ENCODE measurements around the gene KDM8. TPM values are rescaled to one million over a fixed set of nuclear protein-coding genes. Genes with fewer than 3 reads are reported as not detected.
"Not testable (repeated sequence)": the region's sequence is repeated elsewhere in the genome, so short reads cannot be mapped to it uniquely, and the experiment has no call there.

Gene KDM8
- total and polyA plus RNA-seq, 4 experiments from 2014 or later = 4.8 to 31.0 (median 18.4) TPM

- H3K27me3 Mint-ChIP-seq; H3K4me3 ChIP-seq (ENCODE audit: low read length in 2 of 2); intact Hi-C loops (cut with micrococcal nuclease); H3K4me3 Mint-ChIP-seq; H3K27me3 ChIP-seq (ENCODE audit: insufficient read depth, low read length); H3K9me3 Mint-ChIP-seq; DNase-seq; H3K27ac ChIP-seq (ENCODE audit: low read depth, low read length); H3K9me3 ChIP-seq (ENCODE audit: control insufficient read depth in 1 of 2, low read length in 2 of 2); H3K36me3 ChIP-seq (ENCODE audit: insufficient read depth, low read length): not testable (repeated sequence)
- peaks cover 33% of the 10 kb centered on the region for H3K4me1 ChIP-seq (ENCODE audit: insufficient read depth, low read length)
- Mint-ChIP-seq H3K36me3 (peaks cover 27 to 37% of the 10 kb centered on the region in 2 donors), H3K4me1 (peaks cover 33 to 62% (median 53%) of the 10 kb centered on the region in 4 donors), H3K27ac (peak overlapping the region in 4 of 7 donors; percentile 18 to 43 (median 32))
- POLR2A ChIA-PET (ENCODE audit: partially characterized antibody) = interaction anchor here (0.9 to 4.3 kb wide), 3 partner anchors 11 to 46 kb away, joined by 3 to 26 read pairs (median 5); no protein-coding TSS in a partner anchor
- CTCF ChIA-PET (ENCODE audit: partially characterized antibody) = interaction anchor here (0.9 to 3.7 kb wide), 2 partner anchors 13 to 26 kb away, joined by 4 to 15 read pairs; no protein-coding TSS in a partner anchor
Observed at GRCh38 chr16:27248886-27249285, 45.6 kb downstream of the KDM8 start.

- POLR2A ChIA-PET (ENCODE audit: partially characterized antibody) = interaction anchor here (1.3 to 4.3 kb wide), 2 partner anchors 9 to 16 kb away, joined by 3 to 26 read pairs; no protein-coding TSS in a partner anchor
- H3K4me3 Mint-ChIP-seq = peak overlapping the region in 1 of 8 donors; percentile 31
Observed at GRCh38 chr16:27251541-27252205, 48.3 kb downstream of the KDM8 start.

GRCh38 chr16:27252206-27252585 is 48.9 kb downstream of the KDM8 start:
- ChIA-PET POLR2A (ENCODE audit: partially characterized antibody) (interaction anchor here (1.3 to 6.5 kb wide), 3 partner anchors 8 to 16 kb away, joined by 3 to 47 read pairs (median 26); no protein-coding TSS in a partner anchor), CTCF (ENCODE audit: partially characterized antibody) (interaction anchor here (3.7 kb wide), 1 partner anchor 17 kb away, joined by 15 read pairs; no protein-coding TSS in a partner anchor)
- H3K27me3 ChIP-seq (ENCODE audit: insufficient read depth, low read length) = no peaks in the 10 kb centered on the region
- intact Hi-C loops (cut with micrococcal nuclease) = no loop called here
- no peaks in the 10 kb centered on the region for H3K9me3 ChIP-seq (ENCODE audit: control insufficient read depth in 1 of 2, low read length in 2 of 2)
- H3K27me3 Mint-ChIP-seq = no peaks in the 10 kb centered on the region
- peaks cover 18% of the 10 kb centered on the region for H3K36me3 ChIP-seq (ENCODE audit: insufficient read depth, low read length)
- no peaks in the 10 kb centered on the region for H3K9me3 Mint-ChIP-seq
- DNase-seq = no peak
- H3K4me3 Mint-ChIP-seq = peak overlapping the region in 2 of 8 donors; percentile 31 to 52
- H3K4me1 Mint-ChIP-seq = peaks cover 31 to 54% (median 49%) of the 10 kb centered on the region in 4 donors
- peaks cover 23% of the 10 kb centered on the region for H3K4me1 ChIP-seq (ENCODE audit: insufficient read depth, low read length)
- peak overlapping the region in 2 of 7 donors; percentile 7 to 10 for H3K27ac Mint-ChIP-seq
- H3K36me3 Mint-ChIP-seq = peaks cover 44 to 52% of the 10 kb centered on the region in 2 donors
- no peak overlapping the region for H3K27ac ChIP-seq (ENCODE audit: low read depth, low read length)
- H3K4me3 ChIP-seq (ENCODE audit: low read length in 2 of 2) = no peak overlapping the region

More at GRCh38 chr16:27251541-27252205, 48.3 kb downstream of the KDM8 start:
- intact Hi-C loops (cut with micrococcal nuclease) = no loop called here
- Mint-ChIP-seq H3K4me1 (peaks cover 34 to 59% (median 51%) of the 10 kb centered on the region in 4 donors), H3K27ac (peak overlapping the region in 2 of 7 donors; percentile 7 to 56), H3K27me3 (no peaks in the 10 kb centered on the region), H3K9me3 (no peaks in the 10 kb centered on the region), H3K36me3 (peaks cover 41 to 50% of the 10 kb centered on the region in 2 donors)
- Histone ChIP-seq H3K9me3 (ENCODE audit: control insufficient read depth in 1 of 2, low read length in 2 of 2) (no peaks in the 10 kb centered on the region), H3K27ac (ENCODE audit: low read depth, low read length) (no peak overlapping the region), H3K4me3 (ENCODE audit: low read length in 2 of 2) (no peak overlapping the region), H3K27me3 (ENCODE audit: insufficient read depth, low read length) (no peaks in the 10 kb centered on the region), H3K36me3 (ENCODE audit: insufficient read depth, low read length) (peaks cover 14% of the 10 kb centered on the region), H3K4me1 (ENCODE audit: insufficient read depth, low read length) (peaks cover 25% of the 10 kb centered on the region)
- CTCF ChIA-PET (ENCODE audit: partially characterized antibody) = interaction anchor here (2.2 to 3.7 kb wide), 2 partner anchors 16 to 64 kb away, joined by 5 to 15 read pairs; no protein-coding TSS in a partner anchor
- no peak for DNase-seq

- Histone ChIP-seq H3K4me1 (ENCODE audit: insufficient read depth, low read length) (peaks cover 23% of the 10 kb centered on the region), H3K9me3 (ENCODE audit: control insufficient read depth in 1 of 2, low read length in 2 of 2) (no peaks in the 10 kb centered on the region), H3K36me3 (ENCODE audit: insufficient read depth, low read length) (peaks cover 23% of the 10 kb centered on the region), H3K4me3 (ENCODE audit: low read length in 2 of 2) (no peak overlapping the region), H3K27me3 (ENCODE audit: insufficient read depth, low read length) (no peaks in the 10 kb centered on the region), H3K27ac (ENCODE audit: low read depth, low read length) (no peak overlapping the region)
- Mint-ChIP-seq H3K36me3 (peaks cover 50% of the 10 kb centered on the region in 2 donors), H3K4me3 (peak overlapping the region in 5 of 8 donors; percentile 17 to 63 (median 50)), H3K27me3 (no peaks in the 10 kb centered on the region), H3K27ac (peak overlapping the region in 4 of 7 donors; percentile 30 to 68 (median 60)), H3K4me1 (peaks cover 34 to 54% (median 46%) of the 10 kb centered on the region in 4 donors), H3K9me3 (no peaks in the 10 kb centered on the region)
- no peak for DNase-seq
- POLR2A ChIA-PET (ENCODE audit: partially characterized antibody) = interaction anchor here (6.5 kb wide), 1 partner anchor 17 kb away, joined by 47 read pairs; no protein-coding TSS in a partner anchor
- intact Hi-C loops (cut with micrococcal nuclease) = no loop called here
- CTCF ChIA-PET (ENCODE audit: partially characterized antibody) = no interaction called here
Observed at GRCh38 chr16:27253526-27253930, 50.2 kb downstream of the KDM8 start.

GRCh38 chr16:27254262-27254811 is 51.0 kb downstream of the KDM8 start:
- H3K9me3 Mint-ChIP-seq = no peaks in the 10 kb centered on the region
- peaks cover 49 to 51% of the 10 kb centered on the region in 2 donors for H3K36me3 Mint-ChIP-seq
- no peak overlapping the region for H3K27ac ChIP-seq (ENCODE audit: low read depth, low read length)

GRCh38 chr16:27256861-27257260 is 53.5 kb downstream of the KDM8 start:
- CTCF ChIA-PET (ENCODE audit: partially characterized antibody) = interaction anchor here (0.7 to 1.6 kb wide), 2 partner anchors 23 to 59 kb away, joined by 3 read pairs; no protein-coding TSS in a partner anchor
- DNase-seq = no peak
- Histone ChIP-seq H3K4me1 (ENCODE audit: insufficient read depth, low read length) (peaks cover 23% of the 10 kb centered on the region), H3K4me3 (ENCODE audit: low read length in 2 of 2) (no peak overlapping the region), H3K27ac (ENCODE audit: low read depth, low read length) (no peak overlapping the region), H3K9me3 (ENCODE audit: control insufficient read depth in 1 of 2, low read length in 2 of 2) (no peaks in the 10 kb centered on the region), H3K36me3 (ENCODE audit: insufficient read depth, low read length) (peaks cover 23% of the 10 kb centered on the region), H3K27me3 (ENCODE audit: insufficient read depth, low read length) (no peaks in the 10 kb centered on the region)
- H3K27ac Mint-ChIP-seq = peak overlapping the region in 1 of 7 donors; percentile 48
- no peaks in the 10 kb centered on the region for H3K9me3 Mint-ChIP-seq
- H3K4me1 Mint-ChIP-seq = peaks cover 36 to 66% (median 51%) of the 10 kb centered on the region in 4 donors
- intact Hi-C loops (cut with micrococcal nuclease) = no loop called here
- POLR2A ChIA-PET (ENCODE audit: partially characterized antibody) = interaction anchor here (6.5 kb wide), 1 partner anchor 20 kb away, joined by 47 read pairs; no protein-coding TSS in a partner anchor
- H3K4me3 Mint-ChIP-seq = no peak overlapping the region
- no peaks in the 10 kb centered on the region for H3K27me3 Mint-ChIP-seq
- H3K36me3 Mint-ChIP-seq = peaks cover 34 to 48% of the 10 kb centered on the region in 2 donors

More at GRCh38 chr16:27254262-27254811, 51.0 kb downstream of the KDM8 start:
- Mint-ChIP-seq H3K4me1 (peaks cover 36 to 59% (median 49%) of the 10 kb centered on the region in 4 donors), H3K27me3 (no peaks in the 10 kb centered on the region), H3K27ac (peak overlapping the region in 5 of 7 donors; percentile 2 to 88 (median 30)), H3K4me3 (peak overlapping the region in 5 of 8 donors; percentile 42 to 71 (median 51))
- H3K4me1 ChIP-seq (ENCODE audit: insufficient read depth, low read length) = peaks cover 23% of the 10 kb centered on the region
- DNase-seq = no peak
- H3K27me3 ChIP-seq (ENCODE audit: insufficient read depth, low read length) = no peaks in the 10 kb centered on the region
- no peak overlapping the region for H3K4me3 ChIP-seq (ENCODE audit: low read length in 2 of 2)
- ChIA-PET CTCF (ENCODE audit: partially characterized antibody) (interaction anchor here (0.7 to 1.6 kb wide), 3 partner anchors 20 to 66 kb away, joined by 3 to 8 read pairs (median 3); no protein-coding TSS in a partner anchor), POLR2A (ENCODE audit: partially characterized antibody) (interaction anchor here (0.9 to 6.5 kb wide), 4 partner anchors 14 to 51 kb away, joined by 3 to 47 read pairs (median 4); partner anchors contain the start of genes KDM8 and NSMCE1)
- H3K9me3 ChIP-seq (ENCODE audit: control insufficient read depth in 1 of 2, low read length in 2 of 2) = no peaks in the 10 kb centered on the region
- intact Hi-C loops (cut with micrococcal nuclease) = no loop called here
- H3K36me3 ChIP-seq (ENCODE audit: insufficient read depth, low read length) = peaks cover 23% of the 10 kb centered on the region
